ENCODE results near the gene TLCD2. TPM values are rescaled to one million over a fixed set of nuclear protein-coding genes. Genes with fewer than 3 reads are reported as not detected.

Gene TLCD2
- total and polyA plus RNA-seq, 2 of the 13 experiments (the other 11 are each of a cell fraction or from before 2014, with no cell fraction given): 0.90 to 1.1 TPM

- TF ChIP-seq GPBP1L1 (CRISPR knock-in tag; IDR thresholded peaks at IDR 0.05) (no peak), THAP11 (CRISPR knock-in tag; IDR thresholded peaks at IDR 0.05) (peak; percentile 45), NR2F6 (IDR thresholded peaks at IDR 0.05) (no peak), NR2F6 (CRISPR knock-in tag; IDR thresholded peaks at IDR 0.05) (peak; percentile 16; the same call in 1 of the 2 replicates), ZBTB44 (CRISPR knock-in tag; IDR thresholded peaks at IDR 0.05) (no peak), PAXIP1 (CRISPR knock-in tag; conservative IDR thresholded peaks at IDR 0.05) (0 out of 2 replicates have a peak, but pooled peaks have one; percentile 24), ZNF382 (CRISPR knock-in tag; IDR thresholded peaks at IDR 0.05; ENCODE audit: borderline replicate concordance) (no peak), HDAC2 (CRISPR knock-in tag; IDR thresholded peaks at IDR 0.05) (no peak), ZNF607 (CRISPR knock-in tag; IDR thresholded peaks at IDR 0.05; ENCODE audit: borderline replicate concordance) (0 out of 2 replicates have a peak, but pooled peaks have one; percentile 47), ZMYM3 (CRISPR knock-in tag; IDR thresholded peaks at IDR 0.05) (peak; percentile 39; the same call in 1 of the 2 replicates), ZNF501 (CRISPR knock-in tag; IDR thresholded peaks at IDR 0.05) (0 out of 2 replicates have a peak, but pooled peaks have one; percentile 45), SAFB2 (CRISPR knock-in tag; IDR thresholded peaks at IDR 0.05; ENCODE audit: borderline replicate concordance, low read depth) (no peak), IKZF1 (IDR thresholded peaks at IDR 0.05) (no peak), ZNF276 (CRISPR knock-in tag; IDR thresholded peaks at IDR 0.05; ENCODE audit: low read depth) (no peak), ZNF362 (CRISPR knock-in tag; IDR thresholded peaks at IDR 0.05; ENCODE audit: borderline replicate concordance) (0 out of 2 replicates have a peak, but pooled peaks have one; percentile 12), DMAP1 (CRISPR knock-in tag; IDR thresholded peaks at IDR 0.05) (no peak), ZNF275 (CRISPR knock-in tag; IDR thresholded peaks at IDR 0.05; ENCODE audit: borderline replicate concordance) (no peak), ZBTB42 (CRISPR knock-in tag; IDR thresholded peaks at IDR 0.05) (no peak), ZNF414 (CRISPR knock-in tag; IDR thresholded peaks at IDR 0.05) (no peak)
Measured at GRCh38 chr17:1720856-1721386, 10.7 kb upstream of the TLCD2 start (continued).

Measured in HepG2 (cell line).